GM18867 (cell line): ENCODE results near the gene IMPACT.

Experiments used
- ATAC-seq: cut with Tn5 transposase; IDR thresholded peaks from one replicate; pipeline ENCODE4 v1.9.1; 2021; ENCODE audit warnings: mild to moderate bottlenecking, moderate library complexity; ENCODE audit not compliant: unreplicated experiment

Gene IMPACT

DNA sequence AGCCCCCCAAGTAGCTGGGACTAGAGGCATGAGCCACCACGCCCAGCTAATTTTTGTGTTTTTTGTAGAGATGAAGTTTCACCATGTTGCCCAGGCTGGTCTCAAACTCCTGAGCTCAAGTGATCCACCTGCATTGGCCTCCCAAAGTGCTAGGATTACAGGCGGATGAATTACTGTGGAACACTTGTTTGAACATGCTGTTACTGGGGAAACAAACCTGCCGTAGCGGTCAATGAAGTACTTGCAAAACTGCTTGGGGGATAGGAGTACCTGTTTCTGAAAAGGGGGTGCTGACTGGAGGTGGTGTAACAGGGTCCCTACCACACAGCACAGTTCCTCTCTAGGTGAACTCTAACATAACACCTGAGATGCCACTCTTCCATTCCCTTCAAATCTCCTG is 5.9 kb upstream of the IMPACT start:
- no peak for ATAC-seq

DNA sequence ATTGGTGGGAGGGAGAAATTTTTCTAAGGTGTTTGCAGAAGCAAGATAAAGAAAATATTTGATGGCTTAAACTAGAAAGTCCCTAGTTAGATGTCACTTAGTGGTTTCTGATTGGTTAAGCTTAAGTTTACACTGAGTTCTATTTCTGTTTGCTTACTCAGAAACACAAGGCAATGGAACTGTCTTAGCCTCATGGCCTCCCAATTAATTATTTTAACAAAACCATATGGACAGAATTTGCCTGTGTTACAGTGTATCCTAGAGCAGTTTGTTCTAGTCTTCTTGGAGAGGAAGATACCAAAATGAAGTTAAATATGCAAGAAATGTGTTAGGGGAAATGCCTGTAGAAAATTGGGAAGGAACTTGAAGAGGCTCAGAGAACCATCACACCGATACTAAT is 4.6 kb upstream of the IMPACT start:
- no peak for ATAC-seq

DNA sequence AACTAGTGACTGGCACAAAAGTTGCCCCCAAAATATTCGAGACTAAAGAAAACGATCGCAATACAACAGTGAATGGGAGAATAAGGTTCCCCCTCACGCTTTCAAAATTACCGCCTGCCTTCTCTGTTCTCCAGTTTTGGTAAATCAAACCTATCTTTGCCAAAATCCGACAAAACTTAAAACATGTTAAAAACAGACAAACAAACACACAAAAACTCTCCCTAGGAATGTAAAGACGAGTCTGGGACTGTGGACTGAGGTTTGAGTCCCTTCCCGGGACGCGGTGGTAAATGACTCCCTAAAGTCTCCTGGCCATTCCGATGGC is 435 bp upstream of the IMPACT start:
- ATAC-seq: no peak

DNA sequence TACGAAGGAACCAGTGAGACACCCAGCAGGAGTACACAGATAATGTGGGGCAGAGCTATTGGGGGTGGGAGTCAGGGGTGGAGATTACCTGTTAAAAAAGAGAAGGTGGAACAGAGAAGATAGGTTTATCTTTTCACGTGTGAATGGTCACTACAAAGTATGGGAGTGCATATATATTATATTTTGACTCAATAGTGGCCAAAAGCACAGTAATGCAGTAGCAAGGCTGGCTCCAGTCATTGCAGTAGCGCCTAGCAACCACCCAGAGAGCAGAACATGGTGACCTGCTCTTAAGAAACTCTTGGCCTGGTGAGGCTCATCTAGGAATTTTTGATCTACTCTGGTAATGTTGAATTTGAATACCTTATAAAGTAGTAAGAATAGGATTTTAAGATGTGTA is 1.0 kb downstream of the IMPACT start:
- no peak for ATAC-seq

DNA sequence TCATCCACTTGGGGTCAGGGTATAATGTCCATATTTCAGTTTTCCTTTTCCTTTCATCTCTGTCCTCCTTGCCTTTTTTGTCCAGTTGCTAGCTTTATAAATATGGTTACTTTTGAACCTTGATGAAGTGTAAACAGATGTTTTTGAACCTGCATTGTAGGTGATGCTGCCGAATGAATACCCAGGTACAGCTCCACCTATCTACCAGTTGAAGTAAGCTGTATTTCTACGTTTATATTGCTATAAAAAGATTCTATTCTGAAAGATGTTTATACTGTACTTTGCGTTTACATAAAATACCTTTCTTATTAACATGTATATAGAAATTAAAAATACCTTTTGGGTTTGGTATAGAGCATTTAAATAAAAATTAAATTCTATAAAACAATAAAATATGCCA is 2.2 kb downstream of the IMPACT start:
- no peak for ATAC-seq

DNA sequence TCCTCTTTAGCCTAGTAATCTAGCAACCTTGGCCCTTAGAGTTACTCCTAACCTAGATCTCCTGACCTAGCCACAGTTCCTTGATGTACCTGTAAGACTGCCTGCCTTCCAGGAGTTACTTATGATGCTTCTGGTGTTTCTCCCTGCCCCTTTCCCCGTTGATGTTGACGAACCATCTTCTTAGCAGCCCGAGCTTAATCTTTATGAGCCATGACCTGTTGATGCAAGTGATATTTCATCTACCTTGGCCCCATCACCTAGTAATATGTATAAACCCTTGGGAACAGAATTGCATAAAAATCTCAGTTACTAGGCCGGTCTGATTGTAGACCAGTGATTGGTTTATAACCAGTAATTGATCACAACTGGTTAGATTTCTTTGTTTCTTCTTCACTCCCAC is 2.7 kb downstream of the IMPACT start:
- no peak for ATAC-seq

DNA sequence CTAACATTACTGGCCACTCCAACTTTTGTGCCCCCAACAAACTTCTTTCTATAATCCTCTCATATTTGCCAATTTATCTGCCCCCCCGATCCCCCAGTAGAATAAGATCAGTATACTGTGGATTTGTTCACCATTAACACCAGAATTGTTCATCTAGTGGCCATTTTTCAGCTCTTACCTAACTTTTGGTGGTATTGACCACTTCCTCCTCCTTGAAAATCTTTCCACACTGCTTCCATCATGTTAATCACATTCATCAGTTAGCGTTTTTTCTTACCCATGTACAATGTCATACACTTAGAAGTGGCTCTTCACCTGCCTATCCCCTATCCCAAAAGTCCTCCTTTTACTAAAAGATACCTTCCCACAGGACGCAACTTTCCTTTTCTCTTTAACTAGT is 6.1 kb downstream of the IMPACT start:
- ATAC-seq: no peak

DNA sequence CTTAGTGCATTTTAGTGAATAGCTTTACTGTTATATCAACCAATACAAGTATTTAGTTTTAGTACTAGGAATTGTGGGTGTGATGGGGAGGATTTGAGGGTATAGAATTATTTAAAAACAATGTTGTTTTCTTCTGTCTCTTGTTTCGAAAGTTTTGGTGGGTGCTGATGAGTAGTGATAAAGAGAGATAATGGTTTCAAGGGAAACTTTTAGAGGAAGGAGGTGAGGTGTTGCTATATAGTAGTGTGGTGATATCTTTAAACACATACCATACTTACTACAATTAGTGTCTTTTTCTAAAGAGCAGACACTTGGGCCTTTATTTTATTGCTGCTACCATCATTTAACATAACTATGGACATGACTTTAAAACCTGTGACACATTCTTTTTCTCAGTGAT is 10.5 kb downstream of the IMPACT start:
- no peak for ATAC-seq

DNA sequence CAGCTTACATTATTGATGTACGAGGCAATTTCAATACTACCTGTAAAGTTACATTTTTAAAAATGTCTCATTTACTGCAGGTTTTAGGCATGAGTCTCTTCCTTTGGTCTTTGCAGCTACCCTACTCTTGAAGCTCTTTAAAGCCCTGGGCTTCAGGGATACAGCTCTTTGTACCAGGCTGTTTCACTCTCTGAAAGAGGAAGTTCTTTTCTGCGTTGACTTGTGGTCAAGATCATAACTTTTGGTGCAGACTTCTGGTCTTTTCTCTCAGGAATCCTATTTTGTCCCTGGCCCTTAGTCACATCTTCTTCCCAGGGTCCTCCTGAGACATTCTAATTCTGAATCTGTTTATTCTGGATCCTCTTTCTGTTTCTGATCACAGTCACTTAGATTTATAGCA is 17.4 kb downstream of the IMPACT start:
- peak; percentile 81 for ATAC-seq

DNA sequence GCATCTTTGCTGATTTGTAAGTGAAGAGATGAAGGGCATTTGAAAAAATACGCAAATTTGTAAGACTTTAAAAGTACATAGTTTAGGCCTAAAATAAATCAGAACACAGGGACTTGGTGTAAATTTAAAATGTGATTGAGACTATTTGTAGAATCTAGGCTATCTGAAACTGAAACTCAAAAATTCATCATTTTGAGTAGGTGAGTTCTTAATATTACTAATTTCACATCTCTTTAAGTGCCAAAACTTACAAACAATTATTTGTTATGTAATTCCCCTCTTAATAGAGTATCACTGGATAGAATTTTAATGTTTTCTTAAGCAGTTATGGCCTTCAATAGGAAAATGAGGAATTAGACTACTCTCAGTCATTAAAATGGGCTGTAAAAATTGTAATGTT is 20.0 kb downstream of the IMPACT start:
- ATAC-seq: peak; percentile 62

DNA sequence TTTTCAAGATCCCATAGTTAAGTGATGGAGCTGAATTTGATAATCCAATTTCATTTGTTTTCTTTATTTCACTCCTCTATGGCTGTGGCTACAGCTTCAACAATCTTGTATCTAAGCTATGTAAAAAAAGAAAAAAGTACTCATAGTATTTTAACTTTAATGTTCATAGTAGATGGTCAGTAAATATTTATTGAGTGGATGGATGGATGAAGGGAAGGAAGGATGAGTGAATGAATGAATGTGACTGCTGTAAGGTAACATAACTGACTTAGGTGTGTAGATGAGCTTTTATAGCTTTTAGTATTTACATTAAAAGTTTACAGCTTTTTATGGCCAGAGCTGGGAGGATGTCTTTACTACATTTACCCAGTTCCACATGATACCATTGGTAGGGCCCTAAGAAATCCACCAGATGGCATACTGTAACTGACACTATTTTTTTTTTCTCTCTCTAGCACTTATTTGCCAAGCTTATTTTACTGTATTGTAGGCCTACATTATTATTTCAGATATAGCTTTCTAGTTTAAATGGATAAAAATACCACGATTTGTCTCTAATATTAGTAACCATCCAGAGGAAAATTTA is 20.6 kb downstream of the IMPACT start:
- ATAC-seq: peak; percentile 48

DNA sequence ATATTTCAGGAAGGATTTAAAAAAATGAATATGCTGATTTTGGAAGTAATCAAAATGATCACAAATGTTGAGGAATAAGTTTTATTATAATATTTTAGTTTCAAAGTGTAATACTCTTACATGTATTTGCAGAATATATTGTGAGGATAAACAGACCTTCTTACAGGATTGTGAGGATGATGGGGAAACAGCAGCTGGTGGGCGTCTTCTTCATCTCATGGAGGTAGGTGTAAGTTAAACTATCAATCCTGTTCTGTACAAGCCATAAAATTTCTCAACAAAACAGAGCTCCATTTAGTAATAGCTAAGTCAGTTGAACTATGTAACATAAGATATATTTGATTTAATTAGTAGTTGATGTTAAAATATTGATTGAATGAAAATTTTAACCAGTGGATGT is 21.5 kb downstream of the IMPACT start:
- ATAC-seq: no peak

DNA sequence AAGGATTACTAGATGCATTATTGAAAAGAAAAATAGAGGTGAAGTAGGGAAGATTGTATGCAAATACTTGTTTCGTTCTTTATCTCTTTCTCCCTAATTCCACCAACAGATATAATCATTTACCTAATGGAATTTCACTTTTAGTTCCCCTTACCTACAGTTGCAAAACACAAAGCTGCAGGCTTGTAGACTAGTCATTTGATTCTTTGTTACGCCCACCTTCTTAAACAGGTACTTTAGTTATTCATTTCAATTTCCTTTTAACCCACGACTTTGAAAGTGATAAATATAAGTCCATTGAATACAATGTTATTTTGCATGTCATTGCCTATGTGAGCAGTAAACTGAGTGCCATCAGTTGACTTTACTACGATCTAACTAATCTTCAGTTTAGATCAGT is 30.1 kb downstream of the IMPACT start:
- peak; percentile 93 for ATAC-seq

DNA sequence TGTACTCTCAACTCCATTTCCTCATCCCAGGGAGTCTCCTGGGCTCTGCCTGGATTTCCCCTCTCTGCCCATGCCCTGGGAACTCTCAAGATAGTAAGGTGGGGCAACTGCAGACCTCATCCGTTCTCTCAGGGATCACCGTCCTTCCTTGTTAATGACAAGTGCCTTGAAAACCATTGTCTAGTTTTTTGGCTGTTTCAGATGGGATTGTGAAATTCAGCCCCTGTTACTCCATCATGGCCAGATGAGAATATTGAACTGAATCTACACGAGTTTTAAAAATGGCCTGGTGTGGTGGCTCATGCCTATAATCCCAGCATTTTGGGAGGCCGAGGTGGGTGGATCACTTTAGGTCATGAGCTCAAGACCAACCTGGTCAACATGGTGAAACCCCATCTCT is 33.3 kb downstream of the IMPACT start:
- ATAC-seq: no peak

DNA sequence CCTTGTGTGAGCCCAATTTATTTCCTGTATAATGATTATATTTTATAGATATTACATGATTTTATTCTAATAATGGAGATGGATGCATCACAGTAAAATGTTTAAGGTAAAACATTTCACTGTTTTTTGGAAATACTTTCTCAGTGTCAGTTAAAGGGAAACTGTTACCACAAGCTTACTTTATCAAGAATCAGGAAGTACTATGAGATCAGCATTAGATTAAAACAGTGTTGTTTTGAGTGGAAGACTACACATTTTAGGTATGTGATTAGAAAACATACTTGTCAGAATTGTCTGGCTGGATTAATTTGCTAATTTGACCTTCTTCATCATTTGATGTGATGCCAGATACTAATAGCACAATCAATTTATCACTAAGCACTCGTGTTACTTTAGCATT is 33.9 kb downstream of the IMPACT start, which contains the start of gene HRH4:
Gene HRH4 (plus strand): TSS at position 250 of the 400 bp plus-strand sequence. CDS start 92 bp downstream, at position 342.
- ATAC-seq: no peak

DNA sequence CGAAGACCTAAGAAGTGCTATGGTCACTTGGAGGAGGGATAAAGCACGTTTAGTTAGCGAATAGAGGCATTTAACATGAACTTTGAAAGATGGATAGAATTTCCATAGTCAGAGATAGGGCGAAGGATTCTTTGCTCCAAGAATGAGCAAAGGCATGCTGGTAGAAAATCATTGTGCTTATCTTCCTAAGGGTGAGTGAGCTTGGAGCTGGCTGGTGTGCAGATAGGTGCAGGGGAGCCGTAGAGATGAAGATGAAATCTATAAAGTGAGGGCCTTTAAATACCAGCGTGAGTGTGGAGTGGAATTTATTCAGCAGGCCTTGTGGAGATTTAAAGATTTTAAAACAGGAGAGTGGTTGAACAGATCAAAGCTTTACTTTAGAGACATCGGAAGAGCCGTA is 35.5 kb downstream of the IMPACT start:
- no peak for ATAC-seq

DNA sequence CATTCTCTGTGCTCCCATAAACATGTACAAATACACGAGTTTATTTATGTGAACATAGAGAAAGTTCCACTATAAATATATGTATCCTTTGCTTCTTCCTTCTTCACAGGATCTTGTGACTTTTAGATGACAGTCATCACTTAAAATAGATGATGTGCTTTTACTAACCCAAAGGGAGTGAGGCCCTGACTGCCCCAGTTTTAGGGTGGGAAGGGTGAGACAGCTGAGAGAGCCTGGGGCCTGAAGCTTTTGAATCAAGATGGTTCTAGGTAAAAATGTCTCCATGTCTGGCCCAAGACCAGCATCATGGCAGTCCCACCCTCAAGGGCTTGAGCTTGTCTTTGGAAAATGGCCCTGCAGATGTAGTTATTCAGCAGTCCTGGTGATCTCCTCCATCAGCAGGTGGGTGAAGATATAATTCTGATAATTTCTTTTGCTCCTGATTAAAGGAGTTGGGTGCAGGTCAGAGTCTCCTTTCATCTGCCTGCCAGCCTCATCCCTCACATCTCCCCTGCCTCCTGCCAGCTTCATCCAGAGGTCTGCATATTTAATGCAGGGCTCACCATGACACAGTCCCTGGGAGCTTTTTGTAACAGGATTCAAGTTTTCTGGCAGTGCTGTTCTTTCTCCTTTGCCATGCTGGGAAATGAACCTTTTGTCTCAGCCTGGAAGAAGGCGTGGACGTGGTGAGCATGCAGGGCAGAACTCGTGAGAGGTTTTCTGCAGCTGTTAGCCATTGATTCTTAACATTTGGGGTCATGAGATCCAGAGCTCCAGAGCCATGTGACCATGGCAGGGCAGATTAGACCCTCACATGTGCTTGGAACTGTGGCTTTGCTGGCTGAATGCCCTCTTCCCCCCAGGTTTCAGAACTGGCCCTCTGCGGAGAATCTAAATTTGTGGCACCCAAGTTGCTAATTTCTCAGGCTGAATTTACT is 36.6 kb downstream of the IMPACT start:
- ATAC-seq: no peak

DNA sequence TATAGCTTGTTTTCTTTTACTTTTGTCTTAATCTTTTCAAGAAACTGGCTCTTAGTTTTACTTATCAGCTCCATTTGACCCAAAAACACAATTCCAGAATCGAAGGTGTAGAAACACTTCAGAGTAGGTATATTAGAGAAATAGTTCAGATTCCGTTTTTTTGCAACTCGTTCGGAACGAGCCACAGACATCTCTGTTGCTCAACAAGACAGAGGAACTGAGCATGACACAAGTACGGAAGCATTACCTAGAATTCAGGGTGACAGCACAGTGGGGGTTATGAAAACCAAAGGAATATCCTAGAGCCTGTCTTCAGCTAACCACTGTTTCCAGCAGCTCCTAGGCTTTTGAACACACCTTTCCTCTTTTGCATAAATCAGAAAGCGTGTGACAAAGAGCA is 39.0 kb downstream of the IMPACT start:
- no peak for ATAC-seq

DNA sequence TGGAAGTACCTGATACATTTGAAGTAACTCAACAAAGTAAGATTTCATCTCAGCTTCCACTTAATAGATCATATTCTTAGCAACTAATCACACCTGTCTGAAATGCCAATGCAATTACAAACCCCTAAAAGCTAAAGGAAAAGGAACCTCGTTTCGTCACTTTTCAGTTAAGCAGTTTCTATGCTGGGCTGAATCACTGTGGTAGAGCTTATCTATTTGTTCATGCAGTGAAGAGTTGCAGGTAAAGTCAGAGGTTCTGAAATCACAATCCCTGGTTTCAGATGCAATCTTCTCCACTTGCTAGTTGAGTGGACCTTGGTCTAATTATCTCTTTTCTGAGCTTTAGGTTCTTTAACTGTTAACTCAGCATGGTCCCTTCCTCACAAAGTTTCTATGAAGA is 40.3 kb downstream of the IMPACT start:
- no peak for ATAC-seq

DNA sequence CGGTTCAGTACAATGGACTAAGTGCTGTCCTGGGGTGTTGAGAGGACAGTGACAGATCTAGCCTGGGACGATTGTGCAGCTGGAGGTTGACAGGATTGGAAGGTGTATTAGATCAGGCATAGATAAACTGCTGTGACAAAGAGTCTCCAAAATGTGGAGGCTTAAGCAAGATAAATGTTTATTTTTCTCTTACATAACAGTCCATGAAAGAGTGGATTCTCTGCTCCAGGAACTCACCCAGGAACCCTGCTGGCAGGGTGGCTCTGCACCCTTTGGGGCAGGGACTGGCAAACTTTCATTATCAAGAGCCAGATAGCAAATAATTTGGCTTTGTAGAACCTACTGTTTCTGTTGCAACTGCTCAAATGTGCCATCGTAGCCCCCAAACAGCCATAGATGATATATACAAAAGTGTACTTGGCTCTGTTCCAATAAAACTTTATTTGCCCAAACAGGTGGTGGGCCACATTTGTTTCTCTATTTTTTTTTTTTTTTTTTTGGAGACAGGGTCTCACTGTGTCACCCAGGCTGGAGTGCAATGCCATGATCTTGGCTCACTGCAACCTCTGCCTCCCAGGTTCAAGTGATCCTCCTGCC is 43.6 kb downstream of the IMPACT start:
- ATAC-seq: no peak

DNA sequence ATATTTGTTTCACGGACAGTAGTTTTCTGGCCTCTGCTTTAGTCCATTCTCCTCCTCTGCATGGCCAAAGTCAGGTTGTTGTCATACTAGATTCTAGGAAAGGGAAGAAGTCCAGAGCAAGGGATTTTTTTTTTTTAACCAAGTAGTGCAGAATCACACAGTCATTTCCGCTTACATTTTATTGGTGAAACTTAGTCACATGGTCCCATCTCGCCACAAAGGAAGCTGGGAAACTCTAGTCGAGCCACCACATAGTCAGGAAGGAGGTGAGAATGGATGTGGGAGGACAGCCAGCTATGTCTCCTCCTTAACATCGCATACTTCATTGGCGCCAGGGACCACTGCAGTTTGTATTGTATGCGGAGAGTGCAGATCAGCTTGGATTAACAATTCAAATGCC is 44.3 kb downstream of the IMPACT start:
- ATAC-seq: no peak

DNA sequence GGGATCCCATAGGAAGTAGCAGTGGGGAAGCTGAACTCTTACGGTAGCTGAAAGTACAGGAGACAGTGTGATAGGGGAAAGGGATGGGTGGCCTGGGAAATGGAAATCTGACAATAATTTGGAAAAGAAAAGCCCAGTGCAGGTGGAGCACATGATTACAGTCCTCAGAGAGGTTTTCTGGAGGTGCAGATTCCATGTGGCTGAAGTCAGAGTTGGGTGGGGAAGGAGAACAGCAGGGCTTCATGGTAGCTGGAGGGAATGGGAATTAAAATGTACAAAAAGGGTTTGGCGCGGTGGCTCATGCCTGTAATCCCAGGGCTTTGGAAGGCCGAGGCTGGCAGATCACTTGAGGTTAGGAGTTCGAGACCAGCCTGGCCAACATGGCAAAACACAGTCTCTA is 46.1 kb downstream of the IMPACT start:
- ATAC-seq: no peak
